Measurements from ENCODE around the gene SLIT3. TPM values are rescaled to one million over a fixed set of nuclear protein-coding genes. Genes with fewer than 3 reads are reported as not detected.

The SLIT3 gene
- total RNA-seq, 2 donors from 2014 or later: 6.6 to 6.7 TPM

DNA sequence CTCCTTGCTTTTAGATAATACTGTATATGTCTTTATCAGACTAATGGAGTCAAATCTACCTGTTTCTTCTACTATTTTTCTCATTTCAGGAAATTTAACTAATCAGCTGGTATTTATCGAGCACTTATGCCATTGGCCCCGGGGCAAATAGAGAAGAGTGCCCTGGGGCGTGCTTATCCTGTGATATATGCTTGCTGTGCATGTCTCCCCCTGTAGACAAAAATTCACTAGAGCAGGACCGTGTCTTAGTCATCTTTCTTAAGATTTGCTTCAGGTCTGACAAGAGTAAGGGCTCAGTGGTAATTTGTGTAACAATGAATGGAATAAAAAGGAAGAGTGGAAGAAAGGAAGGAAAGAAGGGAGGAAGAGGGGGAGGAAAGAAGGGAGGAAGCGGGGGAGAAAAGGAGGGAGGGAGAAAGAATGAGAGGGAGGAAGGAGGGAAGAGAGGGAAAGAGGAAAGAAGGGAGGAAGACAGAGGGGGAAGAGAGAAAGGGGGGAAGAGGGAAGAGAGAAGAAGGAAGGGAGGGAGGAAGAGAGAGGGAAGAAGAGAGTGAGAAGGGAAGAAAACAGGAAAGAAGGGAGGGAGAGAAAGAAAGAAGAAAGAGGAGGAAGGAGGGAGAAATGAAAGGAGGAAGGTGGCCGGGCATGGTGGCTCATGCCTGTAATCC, 426.1 kb downstream of the SLIT3 start:
- ATAC-seq (no peak), DNase-seq (no peak)
- intact Hi-C loops (cut with DNase I): no loop called here
- H3K4me3 ChIP-seq: no peak overlapping the region
- 65% methylated on average over 6 of the region's 6 CpGs for WGBS, 2 donors
- H3K27ac ChIP-seq: no peak overlapping the region
- peaks cover 23% of the 10 kb centered on the region for H3K4me1 ChIP-seq
- TF ChIP-seq, protein P1, sequence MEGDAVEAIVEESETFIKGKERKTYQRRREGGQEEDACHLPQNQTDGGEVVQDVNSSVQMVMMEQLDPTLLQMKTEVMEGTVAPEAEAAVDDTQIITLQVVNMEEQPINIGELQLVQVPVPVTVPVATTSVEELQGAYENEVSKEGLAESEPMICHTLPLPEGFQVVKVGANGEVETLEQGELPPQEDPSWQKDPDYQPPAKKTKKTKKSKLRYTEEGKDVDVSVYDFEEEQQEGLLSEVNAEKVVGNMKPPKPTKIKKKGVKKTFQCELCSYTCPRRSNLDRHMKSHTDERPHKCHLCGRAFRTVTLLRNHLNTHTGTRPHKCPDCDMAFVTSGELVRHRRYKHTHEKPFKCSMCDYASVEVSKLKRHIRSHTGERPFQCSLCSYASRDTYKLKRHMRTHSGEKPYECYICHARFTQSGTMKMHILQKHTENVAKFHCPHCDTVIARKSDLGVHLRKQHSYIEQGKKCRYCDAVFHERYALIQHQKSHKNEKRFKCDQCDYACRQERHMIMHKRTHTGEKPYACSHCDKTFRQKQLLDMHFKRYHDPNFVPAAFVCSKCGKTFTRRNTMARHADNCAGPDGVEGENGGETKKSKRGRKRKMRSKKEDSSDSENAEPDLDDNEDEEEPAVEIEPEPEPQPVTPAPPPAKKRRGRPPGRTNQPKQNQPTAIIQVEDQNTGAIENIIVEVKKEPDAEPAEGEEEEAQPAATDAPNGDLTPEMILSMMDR (IDR thresholded peaks at IDR 0.05): no peak
- no peak for TF ChIP-seq POLR2A (IDR thresholded peaks at IDR 0.05)
- no peaks in the 10 kb centered on the region for H3K9me3 ChIP-seq
- no peaks in the 10 kb centered on the region for H3K36me3 ChIP-seq (replicated peaks in 1 of 2; ENCODE audit: insufficient read depth in 1 of 2, low read depth in 2 of 2)
- no peaks in the 10 kb centered on the region for H3K27me3 ChIP-seq

DNA sequence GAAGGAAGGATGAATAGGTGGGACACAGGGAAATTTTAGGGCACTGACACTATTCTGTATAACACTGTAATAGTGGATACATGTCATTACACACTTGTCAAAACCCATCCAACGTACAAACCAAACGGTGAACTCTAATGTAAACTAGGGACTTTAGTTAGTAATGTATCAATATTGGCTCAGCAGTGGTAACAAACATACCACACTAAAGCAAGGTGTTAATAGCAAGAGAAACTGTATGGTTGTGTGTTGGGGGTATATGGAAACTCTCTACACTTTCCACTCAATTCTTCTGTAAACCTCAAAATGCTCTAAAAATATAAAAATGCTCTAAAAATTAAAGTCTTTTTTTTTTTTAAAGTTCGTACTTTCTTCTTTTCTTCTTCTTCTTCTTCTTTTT, 428.7 kb downstream of the SLIT3 start:
- Histone ChIP-seq H3K4me1 (peaks cover 3% of the 10 kb centered on the region), H3K9me3 (no peaks in the 10 kb centered on the region), H3K27ac (no peak overlapping the region), H3K27me3 (no peaks in the 10 kb centered on the region), H3K4me3 (no peak overlapping the region), H3K36me3 (replicated peaks in 1 of 2; ENCODE audit: insufficient read depth in 1 of 2, low read depth in 2 of 2) (no peaks in the 10 kb centered on the region)
- ATAC-seq (no peak), DNase-seq (no peak)
- TF ChIP-seq, protein P1 (IDR thresholded peaks at IDR 0.05): no peak
- no peak for TF ChIP-seq POLR2A (IDR thresholded peaks at IDR 0.05)
- WGBS, 2 donors: 54 to 64% methylated on average over 3 of the region's 3 CpGs
- intact Hi-C loops (cut with DNase I): no loop called here

DNA sequence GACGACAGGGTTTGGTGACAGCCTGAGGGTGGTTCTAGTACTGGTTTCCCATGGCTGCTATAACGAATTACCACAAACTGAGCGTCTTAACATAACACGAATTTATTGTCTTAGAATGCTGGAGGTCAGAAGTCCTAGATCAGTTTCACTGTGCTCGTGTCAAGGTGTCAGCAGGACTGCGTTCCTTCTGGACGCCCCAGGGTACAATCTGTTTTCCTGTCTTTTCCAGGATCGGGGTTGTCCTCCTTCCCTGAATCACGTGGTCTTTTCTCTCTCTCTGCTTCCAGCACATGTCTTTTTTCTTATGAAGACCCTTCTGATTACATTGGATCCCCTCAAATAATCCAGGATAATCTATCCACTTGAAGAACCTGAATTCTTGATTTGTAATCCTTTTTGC, 430.0 kb downstream of the SLIT3 start:
- intact Hi-C loops (cut with DNase I): no loop called here
- TF ChIP-seq, protein P1 (IDR thresholded peaks at IDR 0.05): no peak
- TF ChIP-seq POLR2A (IDR thresholded peaks at IDR 0.05): no peak
- Histone ChIP-seq H3K36me3 (replicated peaks in 1 of 2; ENCODE audit: insufficient read depth in 1 of 2, low read depth in 2 of 2) (no peaks in the 10 kb centered on the region), H3K27ac (no peak overlapping the region), H3K4me3 (no peak overlapping the region), H3K9me3 (no peaks in the 10 kb centered on the region), H3K27me3 (no peaks in the 10 kb centered on the region), H3K4me1 (no peaks in the 10 kb centered on the region)
- no peak for ATAC-seq
- DNase-seq: no peak
- 64 to 74% methylated on average over 9 of the region's 9 CpGs for WGBS, 2 donors

DNA sequence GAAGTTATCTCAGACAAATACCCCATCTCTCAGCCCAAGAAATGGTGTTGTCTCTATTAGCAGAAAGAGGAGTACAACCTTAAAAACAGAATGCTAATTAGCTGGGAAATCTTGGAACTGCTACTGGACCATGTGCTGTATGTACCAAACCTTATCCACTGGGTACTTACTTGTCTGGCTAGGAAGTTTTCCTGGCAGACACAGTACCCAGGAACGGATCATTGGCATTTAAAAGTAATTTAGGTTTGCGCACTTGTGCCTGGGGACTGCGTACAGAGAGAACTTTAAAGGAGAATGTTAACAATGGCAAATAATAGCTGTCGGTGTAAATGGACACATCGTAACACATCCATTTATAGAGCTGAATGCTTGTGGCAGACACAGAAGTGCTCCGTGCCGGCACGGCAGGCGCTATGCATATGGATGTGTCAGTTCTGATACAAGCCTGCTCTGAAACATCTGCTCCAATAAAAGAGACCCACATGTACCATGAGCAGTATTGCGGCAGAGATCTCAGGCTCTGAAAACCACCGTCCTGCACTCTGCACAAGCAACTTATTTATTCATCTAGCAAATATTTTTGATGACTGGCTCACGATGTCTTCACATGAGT, 431.2 kb downstream of the SLIT3 start:
- Histone ChIP-seq H3K9me3 (no peaks in the 10 kb centered on the region), H3K4me1 (no peaks in the 10 kb centered on the region), H3K27ac (no peak overlapping the region), H3K4me3 (no peak overlapping the region), H3K36me3 (replicated peaks in 1 of 2; ENCODE audit: insufficient read depth in 1 of 2, low read depth in 2 of 2) (no peaks in the 10 kb centered on the region), H3K27me3 (no peaks in the 10 kb centered on the region)
- ATAC-seq: no peak
- intact Hi-C loops (cut with DNase I): no loop called here
- TF ChIP-seq POLR2A (IDR thresholded peaks at IDR 0.05): no peak
- TF ChIP-seq, protein P1 (IDR thresholded peaks at IDR 0.05): no peak
- no peak for DNase-seq
- WGBS, 2 donors: 82% methylated on average over 12 of the region's 12 CpGs

DNA sequence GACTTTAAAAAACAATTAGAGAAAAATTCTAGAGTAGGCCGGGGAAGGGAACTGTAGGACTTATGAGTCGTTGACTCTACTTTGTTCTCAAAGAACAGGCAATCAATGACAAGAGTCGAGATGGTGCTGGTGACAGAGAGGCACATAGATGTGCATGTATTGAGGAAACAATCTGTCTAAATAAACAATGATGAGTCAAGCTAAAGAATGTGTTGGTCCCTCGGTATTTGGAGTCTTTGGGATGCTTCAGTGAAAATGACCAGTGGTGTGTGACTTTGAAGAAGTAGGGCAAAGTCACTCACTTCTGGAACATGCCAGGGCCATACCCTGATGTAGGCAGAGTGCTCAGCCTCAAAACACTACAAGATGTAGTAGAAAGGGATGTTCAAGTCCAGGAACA, 433.7 kb downstream of the SLIT3 start:
- DNase-seq: no peak
- Histone ChIP-seq H3K27me3 (no peaks in the 10 kb centered on the region), H3K4me1 (no peaks in the 10 kb centered on the region), H3K36me3 (replicated peaks in 1 of 2; ENCODE audit: insufficient read depth in 1 of 2, low read depth in 2 of 2) (no peaks in the 10 kb centered on the region), H3K27ac (no peak overlapping the region), H3K4me3 (no peak overlapping the region), H3K9me3 (no peaks in the 10 kb centered on the region)
- 76 to 82% methylated on average over 4 of the region's 4 CpGs for WGBS, 2 donors
- TF ChIP-seq, protein P1 (IDR thresholded peaks at IDR 0.05): no peak
- TF ChIP-seq POLR2A (IDR thresholded peaks at IDR 0.05): no peak
- ATAC-seq: no peak
- intact Hi-C loops (cut with DNase I): no loop called here
